Rectal smooth muscle tissue (tissue), 1 donor: ENCODE measurements around the gene FAAH.
"Not testable (repeated sequence)": the region's sequence is repeated elsewhere in the genome, so short reads cannot be mapped to it uniquely, and the experiment has no call there.

ENCODE experiments used
- H3K27ac ChIP-seq: one replicate; pipeline ENCODE4 v1.7.0; 2013; ENCODE audit warnings: low read depth, low read length, inconsistent platforms
- H3K27me3 ChIP-seq: one replicate; pipeline ENCODE4 v1.7.0; 2013; ENCODE audit warnings: low read length; ENCODE audit not compliant: control insufficient read depth, insufficient read depth
- H3K36me3 ChIP-seq: one replicate; pipeline ENCODE4 v1.7.0; 2013; ENCODE audit warnings: low read length; ENCODE audit not compliant: control insufficient read depth, insufficient read depth
- H3K4me1 ChIP-seq: one replicate; pipeline ENCODE4 v1.7.0; 2013; ENCODE audit warnings: low read length; ENCODE audit not compliant: control insufficient read depth, insufficient read depth
- H3K4me3 ChIP-seq: one replicate; pipeline ENCODE4 v1.7.0; 2013; ENCODE audit warnings: low read length
- H3K9ac ChIP-seq: one replicate; pipeline ENCODE4 v1.7.0; 2013; ENCODE audit warnings: low read length

Gene FAAH

DNA sequence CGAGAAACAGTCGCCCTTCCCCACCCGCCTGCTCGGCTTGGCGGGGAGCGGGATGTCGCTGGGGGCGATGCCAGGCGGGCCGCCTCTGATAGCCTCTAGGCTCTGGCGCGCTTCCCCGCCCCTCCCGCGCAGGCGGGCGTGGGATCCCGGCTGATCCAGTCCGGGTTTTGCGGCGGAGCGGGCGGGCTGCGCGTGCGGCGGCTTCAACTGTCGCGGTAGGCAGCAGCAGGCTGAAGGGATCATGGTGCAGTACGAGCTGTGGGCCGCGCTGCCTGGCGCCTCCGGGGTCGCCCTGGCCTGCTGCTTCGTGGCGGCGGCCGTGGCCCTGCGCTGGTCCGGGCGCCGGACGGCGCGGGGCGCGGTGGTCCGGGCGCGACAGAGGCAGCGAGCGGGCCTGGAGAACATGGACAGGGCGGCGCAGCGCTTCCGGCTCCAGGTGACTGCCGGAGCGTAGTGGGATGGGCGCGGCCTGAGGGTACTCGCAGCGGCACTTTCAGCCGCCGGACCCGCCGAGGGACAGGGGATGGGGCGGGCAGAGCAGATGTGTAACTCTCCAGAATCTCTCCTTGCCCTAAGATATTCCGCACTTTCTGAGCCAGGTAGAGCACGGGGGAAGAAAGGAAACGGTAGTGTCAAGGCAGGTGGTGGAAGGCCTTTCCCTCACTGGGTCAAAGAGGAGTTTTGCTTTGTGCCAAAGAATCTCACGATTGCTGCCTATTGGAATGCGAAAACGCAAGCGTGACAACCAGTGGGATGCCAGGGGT lies at the start of gene FAAH:
FAAH (plus strand) TSS at position 210 of the 764 bp plus-strand sequence; CDS start at position 242, 32 bp downstream.
- H3K9ac ChIP-seq = peak within 1 kb of the TSS; percentile 3
- H3K27ac ChIP-seq = no peak within 1 kb of the TSS
- no peaks in the 10 kb centered on the region for H3K27me3 ChIP-seq
- peak within 1 kb of the TSS; percentile 67 for H3K4me3 ChIP-seq
- no peaks in the 10 kb centered on the region for H3K4me1 ChIP-seq
- H3K36me3 ChIP-seq = no peaks in the 10 kb centered on the region

DNA sequence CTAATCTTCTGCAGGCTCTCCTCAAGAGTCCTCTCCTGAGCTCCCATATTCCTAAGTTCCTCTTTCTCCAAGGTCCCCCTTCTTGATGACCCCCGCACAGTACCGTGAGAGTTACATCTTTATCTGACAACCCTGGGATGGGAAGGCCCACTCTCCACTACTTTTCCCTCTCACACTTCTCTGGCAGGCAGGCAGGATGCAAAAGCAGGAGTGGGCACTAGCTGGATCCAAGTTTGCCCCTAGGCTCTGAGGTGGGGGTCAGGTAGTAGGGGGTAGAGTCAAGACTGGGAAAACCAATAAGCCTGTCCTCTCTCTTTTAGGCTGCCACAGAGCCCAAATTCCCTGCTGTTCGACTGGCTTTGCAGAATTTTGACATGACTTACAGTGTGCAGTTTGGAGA lies 49.6 kb upstream of the FAAH start:
- no peaks in the 10 kb centered on the region for H3K4me1 ChIP-seq
- H3K9ac ChIP-seq = no peak overlapping the region
- H3K27me3 ChIP-seq = no peaks in the 10 kb centered on the region
- no peak overlapping the region for H3K27ac ChIP-seq
- no peak overlapping the region for H3K4me3 ChIP-seq
- H3K36me3 ChIP-seq = peaks cover 19% of the 10 kb centered on the region

DNA sequence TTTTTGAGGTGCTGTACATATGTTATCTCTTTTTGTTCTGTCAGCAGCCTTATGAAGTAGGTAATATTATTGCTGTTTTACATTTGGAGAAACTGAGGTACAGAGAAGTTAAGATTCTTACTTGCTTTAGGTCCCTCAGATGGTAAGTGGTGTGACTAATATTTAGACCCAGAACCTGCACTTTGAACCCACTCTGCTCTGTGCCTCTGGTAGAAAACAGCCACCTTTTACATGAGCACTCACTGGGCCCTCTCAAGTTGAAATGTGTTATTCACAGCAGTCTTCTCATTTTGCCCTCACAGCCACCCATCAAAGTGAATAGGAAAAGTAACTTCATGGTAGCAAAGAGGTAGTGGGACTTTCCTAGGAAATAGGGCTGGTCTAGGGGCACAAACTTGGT lies 48.8 kb upstream of the FAAH start:
- Histone ChIP-seq H3K9ac (no peak overlapping the region), H3K27me3 (no peaks in the 10 kb centered on the region), H3K27ac (no peak overlapping the region), H3K4me1 (no peaks in the 10 kb centered on the region), H3K4me3 (no peak overlapping the region), H3K36me3 (peaks cover 22% of the 10 kb centered on the region)

DNA sequence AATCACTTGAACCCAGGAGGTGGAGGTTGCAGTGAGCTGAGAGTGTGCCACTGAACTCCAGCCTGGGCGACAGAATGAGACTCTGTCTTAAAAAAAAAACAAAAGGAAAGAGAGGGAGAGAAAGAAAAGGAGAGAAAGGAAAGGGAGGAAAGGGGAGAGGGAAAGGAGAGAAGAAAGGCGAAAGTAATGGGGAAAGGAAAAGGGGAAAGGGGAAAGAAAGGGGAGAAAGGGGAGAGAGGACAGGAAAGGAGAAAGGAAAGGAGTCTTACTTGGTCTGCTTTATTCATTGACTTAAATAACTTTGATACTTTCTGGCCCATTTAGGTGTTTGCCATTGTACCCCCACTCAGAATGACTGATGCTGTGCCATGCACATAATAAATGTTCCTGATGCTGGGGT lies 41.8 kb upstream of the FAAH start:
- Histone ChIP-seq H3K4me1 (no peaks in the 10 kb centered on the region), H3K27me3 (no peaks in the 10 kb centered on the region), H3K27ac (no peak overlapping the region), H3K4me3 (no peak overlapping the region), H3K36me3 (peaks cover 24% of the 10 kb centered on the region), H3K9ac (no peak overlapping the region)

DNA sequence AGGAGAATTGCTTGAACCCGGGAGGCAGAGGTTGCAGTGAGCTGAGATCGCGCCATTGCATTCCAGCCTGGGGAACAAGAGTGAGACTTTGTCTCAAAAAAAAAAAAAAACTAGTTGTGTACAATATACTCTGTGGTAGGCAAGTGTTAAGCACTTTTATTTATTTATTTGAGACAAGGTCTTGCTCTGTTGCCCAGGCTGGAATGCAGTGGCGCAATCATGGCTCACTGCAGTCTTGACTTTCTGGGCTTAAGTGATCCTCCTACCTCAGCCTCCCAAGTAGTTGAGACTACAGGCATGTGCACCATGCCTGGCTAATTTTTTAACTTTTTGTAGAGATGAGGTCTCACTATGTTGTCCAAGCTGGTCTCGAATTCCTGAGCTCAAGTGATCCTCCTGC lies 38.2 kb upstream of the FAAH start:
- not testable (repeated sequence) for H3K27me3 ChIP-seq, H3K27ac ChIP-seq, H3K9ac ChIP-seq, H3K4me3 ChIP-seq, H3K4me1 ChIP-seq
- peaks cover 16% of the 10 kb centered on the region for H3K36me3 ChIP-seq

DNA sequence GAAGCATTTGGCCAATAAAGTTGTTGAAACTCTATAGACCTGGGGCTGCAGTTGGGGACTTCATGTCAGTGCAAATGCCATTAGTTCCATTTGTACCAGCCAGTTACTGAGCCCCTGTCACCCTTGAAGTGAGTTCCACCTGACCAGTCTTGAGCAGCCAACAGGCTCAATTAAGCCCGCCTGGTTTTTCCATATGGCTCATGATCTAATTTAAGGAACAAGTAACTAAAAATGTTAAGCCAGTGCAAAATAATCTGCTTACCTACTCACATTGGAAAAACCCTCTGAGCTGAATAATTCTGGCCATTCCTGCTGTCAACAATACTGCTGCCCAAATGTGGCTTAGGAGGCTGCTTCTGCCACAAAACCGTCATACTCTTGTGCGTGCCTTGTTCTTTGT lies 32.0 kb upstream of the FAAH start:
- H3K27ac ChIP-seq = no peak overlapping the region
- no peaks in the 10 kb centered on the region for H3K4me1 ChIP-seq
- H3K27me3 ChIP-seq = no peaks in the 10 kb centered on the region
- H3K36me3 ChIP-seq = peaks cover 23% of the 10 kb centered on the region
- H3K9ac ChIP-seq = no peak overlapping the region
- no peak overlapping the region for H3K4me3 ChIP-seq

DNA sequence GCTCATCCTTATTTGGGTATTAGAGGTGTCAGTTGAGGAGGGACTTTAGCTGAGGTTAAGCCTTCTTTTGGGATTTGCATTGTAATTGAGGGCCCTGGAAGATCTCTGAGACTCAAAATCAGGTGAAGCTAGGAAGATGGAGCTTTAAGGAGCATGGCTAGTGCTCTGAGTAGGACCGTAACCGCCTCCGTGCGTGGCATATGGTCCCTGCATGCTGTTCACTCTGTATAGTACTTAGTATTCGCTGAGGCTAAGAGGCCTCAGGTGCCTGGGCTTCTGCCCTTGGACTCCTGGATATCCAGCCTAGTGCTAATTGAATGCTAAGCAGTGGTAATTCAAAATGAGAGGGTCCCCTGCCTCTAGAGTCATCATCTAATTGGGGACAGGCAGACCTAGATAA lies 31.0 kb upstream of the FAAH start:
- no peak overlapping the region for H3K4me3 ChIP-seq
- H3K9ac ChIP-seq = no peak overlapping the region
- no peaks in the 10 kb centered on the region for H3K27me3 ChIP-seq
- H3K4me1 ChIP-seq = no peaks in the 10 kb centered on the region
- H3K36me3 ChIP-seq = peaks cover 25% of the 10 kb centered on the region
- no peak overlapping the region for H3K27ac ChIP-seq

DNA sequence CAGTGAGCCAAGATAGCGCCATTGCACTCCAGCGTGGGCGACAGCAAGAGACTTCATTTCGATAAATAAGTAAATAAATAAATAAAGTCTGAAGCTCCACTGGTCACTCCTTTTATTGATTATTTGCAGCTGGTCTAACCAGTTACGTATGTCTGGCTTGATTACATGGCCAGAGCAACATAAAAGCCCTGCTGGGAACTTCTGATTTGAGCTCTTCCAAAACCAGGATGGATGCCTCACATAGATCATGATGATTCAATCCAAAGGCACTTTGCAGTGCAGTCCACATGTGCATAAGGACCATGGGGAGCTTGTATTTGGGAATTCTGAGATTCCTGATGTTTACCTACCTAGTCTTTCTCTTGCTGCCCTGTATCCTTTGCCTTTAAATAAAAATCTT lies 29.5 kb upstream of the FAAH start:
- no peak overlapping the region for H3K4me3 ChIP-seq
- H3K4me1 ChIP-seq = no peaks in the 10 kb centered on the region
- H3K36me3 ChIP-seq = peaks cover 33% of the 10 kb centered on the region
- no peaks in the 10 kb centered on the region for H3K27me3 ChIP-seq
- no peak overlapping the region for H3K27ac ChIP-seq
- H3K9ac ChIP-seq = no peak overlapping the region

DNA sequence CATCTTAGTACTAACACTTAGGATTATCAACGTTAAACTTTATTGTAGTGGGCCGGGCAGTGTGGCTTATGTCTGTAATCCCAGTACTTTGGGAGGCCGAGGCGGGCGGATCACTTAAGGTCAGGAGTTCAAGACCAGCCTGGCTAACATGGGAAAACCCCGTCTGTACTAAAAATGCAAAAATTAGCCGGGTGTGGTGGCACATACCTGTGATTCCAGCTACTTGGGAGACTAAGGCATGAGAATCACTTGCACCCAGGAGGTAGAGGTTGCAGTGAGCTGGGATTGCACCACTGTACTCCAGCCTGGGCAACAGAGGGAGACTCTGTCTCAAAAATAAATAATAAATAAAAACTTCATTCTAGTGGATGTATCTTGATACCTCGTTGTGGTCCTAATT lies 28.3 kb upstream of the FAAH start:
- H3K9ac ChIP-seq, H3K27me3 ChIP-seq, H3K27ac ChIP-seq, H3K4me3 ChIP-seq, H3K4me1 ChIP-seq: not testable (repeated sequence)
- H3K36me3 ChIP-seq = peaks cover 33% of the 10 kb centered on the region

DNA sequence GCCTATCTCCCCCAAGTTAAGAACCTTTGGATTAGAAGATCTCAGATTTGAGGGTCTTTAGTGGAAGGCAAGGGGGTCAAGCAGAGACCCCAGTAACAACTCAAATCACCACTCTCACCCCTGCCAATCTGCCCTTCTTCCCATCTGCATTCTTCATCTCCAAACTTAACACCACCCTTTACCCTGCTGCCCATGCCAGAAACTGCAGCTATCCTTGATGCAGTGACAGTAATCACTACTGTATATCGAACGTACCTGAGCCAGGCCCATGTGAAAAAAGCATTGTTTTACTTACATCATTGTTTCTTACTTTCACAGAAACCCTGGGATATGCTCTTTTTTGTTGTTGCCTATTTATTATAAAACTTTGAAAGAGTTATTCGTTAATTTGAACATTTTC lies 27.0 kb upstream of the FAAH start:
- Histone ChIP-seq H3K4me1 (no peaks in the 10 kb centered on the region), H3K9ac (no peak overlapping the region), H3K36me3 (peaks cover 23% of the 10 kb centered on the region), H3K4me3 (no peak overlapping the region), H3K27ac (no peak overlapping the region), H3K27me3 (no peaks in the 10 kb centered on the region)

DNA sequence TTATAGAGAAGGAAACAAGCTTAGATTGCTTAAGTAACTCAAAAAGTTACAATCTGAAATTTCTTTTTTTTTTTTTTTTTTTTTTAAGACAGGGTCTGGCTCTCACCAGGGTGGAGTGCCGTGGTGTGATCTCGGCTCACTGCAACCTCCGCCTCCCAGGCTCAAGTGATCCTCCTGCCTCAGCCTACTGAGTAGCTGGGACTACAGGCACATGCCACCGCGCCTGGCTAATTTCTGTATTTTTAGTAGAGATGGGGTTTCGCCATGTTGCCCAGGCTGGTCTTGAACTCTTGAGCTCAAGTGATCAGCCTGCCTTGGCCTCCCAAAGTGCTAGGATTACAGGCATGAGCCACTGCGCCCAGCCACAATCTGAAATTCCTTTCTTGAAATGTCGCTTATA lies 26.4 kb upstream of the FAAH start:
- H3K4me1 ChIP-seq, H3K27ac ChIP-seq, H3K9ac ChIP-seq, H3K4me3 ChIP-seq, H3K27me3 ChIP-seq: not testable (repeated sequence)
- peaks cover 17% of the 10 kb centered on the region for H3K36me3 ChIP-seq

DNA sequence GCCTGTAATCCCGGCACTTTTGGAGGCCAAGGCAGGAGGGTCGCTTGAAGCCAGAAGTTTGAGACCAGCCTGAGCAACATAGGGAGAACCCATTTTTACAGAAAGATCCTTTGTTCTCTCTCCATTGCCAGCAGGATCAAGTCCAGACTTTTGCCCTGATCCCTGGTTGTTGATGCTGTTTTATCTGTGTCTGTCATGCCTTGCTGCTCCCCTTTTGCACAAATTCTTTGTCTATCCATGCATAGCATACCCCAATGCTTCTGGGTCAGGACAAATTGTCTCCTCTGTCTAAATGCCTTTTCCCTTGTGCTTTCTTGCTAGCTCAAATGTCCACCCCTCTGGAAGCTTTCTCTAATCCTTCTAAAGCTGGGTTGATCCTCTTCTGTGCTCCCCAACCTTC lies 25.3 kb upstream of the FAAH start:
- Histone ChIP-seq H3K9ac (no peak overlapping the region), H3K36me3 (peaks cover 10% of the 10 kb centered on the region), H3K27ac (no peak overlapping the region), H3K4me1 (no peaks in the 10 kb centered on the region), H3K4me3 (no peak overlapping the region), H3K27me3 (no peaks in the 10 kb centered on the region)

DNA sequence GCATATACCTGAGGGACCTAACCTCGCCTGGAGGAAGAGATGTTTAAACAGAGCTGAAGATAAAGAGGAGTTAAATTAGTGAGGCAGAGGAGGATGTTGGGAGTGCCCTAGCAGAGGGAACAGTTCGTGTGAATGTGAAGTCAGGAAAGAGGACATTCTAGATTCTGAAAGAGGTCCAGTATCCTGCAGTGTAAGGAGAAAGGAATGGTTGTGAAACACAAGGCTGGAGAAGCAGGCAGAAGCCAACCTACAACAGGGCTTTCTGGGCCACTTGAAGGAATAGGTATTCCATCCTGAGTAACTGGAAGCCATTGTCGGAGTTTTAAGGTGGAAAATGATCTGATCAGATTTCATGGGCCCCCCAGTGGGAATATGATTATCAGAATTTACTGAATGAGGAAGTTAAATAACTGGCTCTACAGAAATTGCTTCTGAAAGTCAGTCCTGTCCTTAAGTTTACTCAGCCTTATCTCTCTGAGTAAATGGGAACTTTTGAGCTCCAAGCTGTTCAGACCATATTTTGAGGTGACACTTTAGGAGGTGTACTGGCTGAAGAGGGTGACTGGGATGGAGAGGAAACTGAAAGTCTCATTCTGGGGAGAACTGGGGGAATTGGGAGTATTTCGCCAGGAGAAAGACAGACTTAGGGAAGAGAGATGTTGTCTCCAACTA lies 24.4 kb upstream of the FAAH start:
- peaks cover 10% of the 10 kb centered on the region for H3K36me3 ChIP-seq
- no peak overlapping the region for H3K27ac ChIP-seq
- no peaks in the 10 kb centered on the region for H3K27me3 ChIP-seq
- H3K4me3 ChIP-seq = no peak overlapping the region
- no peak overlapping the region for H3K9ac ChIP-seq
- H3K4me1 ChIP-seq = no peaks in the 10 kb centered on the region
